Thymus (tissue), 11 donors: ENCODE measurements around the gene BMPR1B. TPM values are rescaled to one million over a fixed set of nuclear protein-coding genes. Genes with fewer than 3 reads are reported as not detected.

ENCODE experiments used
- DNase-seq, 9 donors: peaks; one replicate each; pipeline ENCODE4 v3.0.0-alpha.2; 2013; ENCODE audit warnings: low spot score in 9 of 9, low read depth in 6 of 9, missing footprints in 1 of 9
- H3K27ac ChIP-seq, 2 donors: one replicate each; pipeline ENCODE4 v1.5.1; 2013; ENCODE audit warnings: control low read depth in 1 of 2, low read depth in 1 of 2, low read length in 1 of 2, mild to moderate bottlenecking in 1 of 2, moderate library complexity in 1 of 2
- H3K27me3 ChIP-seq, 2 donors: one replicate each; pipeline ENCODE4 v1.5.1; 2013; ENCODE audit warnings: low read length in 1 of 2; ENCODE audit not compliant: control insufficient read depth in 2 of 2, insufficient read depth in 1 of 2
- H3K36me3 ChIP-seq, 2 donors: one replicate each; pipeline ENCODE4 v1.5.1; 2013; ENCODE audit warnings: low read length in 1 of 2, mild to moderate bottlenecking in 1 of 2, moderate library complexity in 1 of 2; ENCODE audit not compliant: control insufficient read depth in 2 of 2, insufficient read depth in 2 of 2
- H3K4me1 ChIP-seq, 2 donors: one replicate each; pipeline ENCODE4 v1.5.1; 2013; ENCODE audit warnings: low read length in 2 of 2; ENCODE audit not compliant: control insufficient read depth in 2 of 2, insufficient read depth in 2 of 2
- H3K4me3 ChIP-seq, 2 donors: one replicate each; pipeline ENCODE4 v1.5.1; 2013; ENCODE audit warnings: low read length in 2 of 2, control low read depth in 1 of 2, mild to moderate bottlenecking in 1 of 2
- H3K9me3 ChIP-seq, 2 donors: one replicate each; pipeline ENCODE4 v1.5.1; 2013; ENCODE audit warnings: low read length in 1 of 2, mild to moderate bottlenecking in 1 of 2; ENCODE audit not compliant: control insufficient read depth in 2 of 2, insufficient read depth in 1 of 2
- WGBS: extraction: QIAGEN DNeasy Blood & Tissue Kit; methylation state at CpG from one replicate; pipeline ENCODE4 v1.1.7; 2013; 5-methylcytosine and 5-hydroxymethylcytosine counted together
- polyA plus RNA-seq: library from polyadenylated mRNA; stranded (reverse); fragments of 200-250 nt; gene quantifications from one replicate; pipeline ENCODE4 v1.2.3, GENCODE V29; 2013
- total RNA-seq: library from RNA; stranded (reverse); fragments of 120-200 nt; gene quantifications from one replicate; pipeline ENCODE4 v1.2.4, GENCODE V29; 2013
- donor health status: healthy.

BMPR1B gene
- total and polyA plus RNA-seq, 2 donors, result 2.2 to 12.5 TPM

DNA sequence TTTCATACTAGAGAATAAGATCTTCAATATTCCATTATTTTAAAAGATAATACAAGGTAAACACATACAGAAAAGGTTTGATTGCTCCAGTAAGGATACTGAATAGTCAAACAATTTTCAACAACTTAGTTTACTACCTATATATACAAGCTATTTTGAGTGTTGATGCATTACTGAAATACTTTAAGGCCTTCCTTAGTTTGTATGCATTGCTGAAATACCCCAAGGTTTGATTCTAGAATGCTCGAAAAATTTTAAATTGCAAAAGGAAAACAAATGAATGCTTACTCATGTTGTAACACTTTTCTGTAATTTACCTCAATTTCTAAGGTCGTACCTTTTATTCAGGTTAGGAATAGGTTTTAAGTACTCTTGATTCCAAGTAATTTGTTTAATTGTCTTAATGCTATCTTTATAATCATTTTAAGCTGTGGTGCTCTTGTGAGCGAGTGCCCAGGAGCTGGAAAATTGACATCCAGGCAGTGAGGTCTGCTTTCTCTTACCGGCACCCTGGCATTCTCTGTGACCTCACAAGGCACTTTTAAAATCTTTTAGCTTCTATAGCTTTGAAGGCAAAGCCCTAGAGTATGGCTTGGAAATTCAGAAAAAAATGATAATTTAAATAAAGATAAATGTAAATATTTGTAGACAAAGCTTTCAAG lies 114.0 kb downstream of the BMPR1B start:
- no peak for DNase-seq
- Histone ChIP-seq H3K9me3 (no peaks in the 10 kb centered on the region), H3K4me1 (no peaks in the 10 kb centered on the region), H3K27ac (no peak overlapping the region), H3K27me3 (no peaks in the 10 kb centered on the region), H3K36me3 (no peaks in the 10 kb centered on the region), H3K4me3 (no peak overlapping the region)
- 85% methylated on average over 4 of the region's 4 CpGs for WGBS

DNA sequence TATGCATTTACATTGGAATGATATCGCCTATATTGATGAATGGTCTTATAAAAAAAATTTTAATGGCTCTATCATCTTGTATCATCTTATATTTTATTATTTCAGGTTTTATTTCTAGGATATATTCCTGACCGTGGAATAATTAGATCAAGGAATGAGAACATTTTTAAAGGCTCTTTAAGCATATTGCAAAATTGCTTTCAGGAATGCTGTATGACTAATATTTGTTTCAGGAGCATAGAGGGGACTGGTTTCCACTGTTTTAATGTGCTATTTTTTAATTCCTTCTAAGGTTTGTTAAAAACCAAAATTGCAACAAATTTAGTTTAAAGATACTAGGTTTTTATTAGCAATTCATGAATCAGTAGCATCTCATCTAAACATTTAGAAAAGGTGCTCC lies 120.2 kb downstream of the BMPR1B start:
- DNase-seq, result no peak
- H3K9me3 ChIP-seq, result no peaks in the 10 kb centered on the region
- H3K27ac ChIP-seq, result no peak overlapping the region
- 97% methylated on average over 2 of the region's 2 CpGs for WGBS
- H3K4me1 ChIP-seq, result no peaks in the 10 kb centered on the region
- H3K4me3 ChIP-seq, result no peak overlapping the region
- H3K36me3 ChIP-seq, result no peaks in the 10 kb centered on the region
- no peaks in the 10 kb centered on the region for H3K27me3 ChIP-seq

DNA sequence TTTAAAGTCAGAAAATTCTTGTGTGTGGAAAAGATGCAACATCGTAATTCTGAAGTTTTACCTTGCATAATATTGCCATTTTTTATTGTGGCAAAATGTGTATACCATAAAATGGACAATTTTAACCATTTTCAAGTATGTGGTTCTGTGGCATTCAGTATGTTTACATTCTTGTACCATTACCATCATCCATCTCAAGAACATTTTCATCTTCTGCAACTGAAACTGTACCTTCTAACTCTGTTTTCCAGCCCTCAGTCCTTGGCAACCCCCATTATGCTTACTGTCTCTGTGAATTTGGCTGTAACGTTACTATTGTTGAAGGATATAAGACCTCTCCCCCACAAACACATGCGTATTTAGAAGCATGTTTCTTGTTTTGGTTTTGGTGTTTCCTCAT lies 123.2 kb downstream of the BMPR1B start:
- Histone ChIP-seq H3K4me3 (no peak overlapping the region), H3K9me3 (no peaks in the 10 kb centered on the region), H3K4me1 (no peaks in the 10 kb centered on the region), H3K27ac (no peak overlapping the region), H3K27me3 (no peaks in the 10 kb centered on the region), H3K36me3 (no peaks in the 10 kb centered on the region)
- 99% methylated on average over 3 of the region's 3 CpGs for WGBS
- DNase-seq, result no peak

DNA sequence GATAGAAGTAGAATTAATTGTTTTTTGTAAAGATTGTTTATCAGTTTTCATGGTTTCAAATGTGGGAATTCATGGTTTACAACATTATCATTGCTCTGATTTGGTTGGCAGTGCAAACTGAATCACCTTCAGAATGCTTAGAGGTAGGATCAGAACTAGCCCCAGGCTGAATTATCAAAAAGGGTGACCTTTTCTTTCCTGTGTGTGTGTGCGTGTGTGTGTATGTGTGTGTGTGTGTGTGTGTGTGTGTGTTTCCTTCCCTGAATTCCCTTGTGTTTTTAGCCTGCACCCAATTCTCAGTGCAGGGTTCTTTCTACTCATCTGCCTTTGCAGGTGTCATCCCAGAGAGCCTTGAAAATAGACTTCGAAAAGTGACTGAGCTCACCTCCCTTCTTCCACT lies 125.0 kb downstream of the BMPR1B start:
- Histone ChIP-seq H3K27ac (no peak overlapping the region), H3K4me1 (no peaks in the 10 kb centered on the region), H3K36me3 (no peaks in the 10 kb centered on the region), H3K27me3 (no peaks in the 10 kb centered on the region), H3K4me3 (no peak overlapping the region), H3K9me3 (no peaks in the 10 kb centered on the region)
- DNase-seq, result no peak
- whole genome bisulfite sequencing, result 85% methylated on average over 2 of the region's 2 CpGs

DNA sequence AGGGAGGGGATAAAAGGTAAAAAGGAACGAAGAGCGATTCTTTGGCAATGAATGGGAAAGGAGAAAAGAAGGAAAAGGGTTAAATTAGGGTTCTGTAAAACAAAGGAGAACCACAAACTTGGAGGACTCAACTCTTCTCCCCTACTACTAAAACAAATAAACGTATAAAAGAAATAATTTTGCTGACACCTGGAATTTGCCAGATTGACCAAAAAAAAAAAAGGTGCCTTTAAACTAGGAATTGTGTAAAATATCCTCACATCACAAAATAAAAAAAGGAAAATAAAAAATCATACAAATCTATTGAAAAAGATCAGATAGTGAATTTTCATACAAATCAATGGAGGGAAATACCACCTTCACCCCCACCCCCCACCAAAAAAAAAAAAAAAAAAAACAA lies 129.3 kb downstream of the BMPR1B start:
- Histone ChIP-seq H3K36me3 (no peaks in the 10 kb centered on the region), H3K4me1 (no peaks in the 10 kb centered on the region), H3K27ac (no peak overlapping the region), H3K9me3 (no peaks in the 10 kb centered on the region), H3K27me3 (no peaks in the 10 kb centered on the region), H3K4me3 (no peak overlapping the region)
- WGBS, result 93% methylated on average over 3 of the region's 3 CpGs
- no peak for DNase-seq

DNA sequence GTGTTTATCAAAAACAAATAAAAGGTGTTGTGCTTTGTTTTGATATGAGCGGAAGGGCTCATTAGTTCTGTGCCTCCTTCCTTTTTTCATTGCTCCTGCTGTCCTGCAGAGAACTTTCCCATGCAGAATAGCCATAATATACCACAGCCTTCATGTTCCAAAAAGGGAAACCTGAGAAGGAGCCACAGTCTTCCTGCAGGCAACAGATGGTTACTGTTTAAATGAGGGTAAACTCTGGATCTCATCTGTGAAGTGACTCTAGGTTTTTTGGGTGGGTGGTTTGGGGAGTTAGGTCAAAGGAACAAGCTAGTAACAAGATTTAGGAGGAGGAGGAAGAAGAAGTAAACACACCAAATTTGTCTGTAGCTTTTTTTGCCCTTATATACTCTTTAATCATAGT lies 131.8 kb downstream of the BMPR1B start:
- Histone ChIP-seq H3K36me3 (no peaks in the 10 kb centered on the region), H3K27me3 (no peaks in the 10 kb centered on the region), H3K4me1 (no peaks in the 10 kb centered on the region), H3K27ac (no peak overlapping the region), H3K9me3 (no peaks in the 10 kb centered on the region), H3K4me3 (no peak overlapping the region)
- DNase-seq, result no peak
- WGBS, result 96% methylated on average over 1 of the region's 1 CpG

DNA sequence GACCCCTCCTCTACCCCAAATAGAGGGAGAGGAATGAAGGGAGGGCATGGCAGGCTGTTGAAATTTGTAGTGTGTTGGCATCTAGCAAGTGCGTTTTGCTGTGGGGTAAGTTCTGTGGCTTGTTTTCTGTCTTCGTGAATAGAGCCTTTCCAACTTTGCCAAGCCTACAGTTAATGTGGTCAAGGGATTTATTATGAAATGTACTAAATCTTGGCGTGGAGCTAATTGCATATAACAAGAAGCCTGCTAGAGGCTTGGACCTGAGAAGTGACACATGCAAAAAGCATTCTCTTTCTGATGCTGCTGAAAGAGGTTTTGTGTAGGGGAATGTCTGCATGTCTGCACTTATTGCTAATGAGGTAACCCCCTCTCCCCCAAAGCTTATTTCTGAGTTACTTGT lies 132.2 kb downstream of the BMPR1B start:
- Histone ChIP-seq H3K4me3 (no peak overlapping the region), H3K27me3 (no peaks in the 10 kb centered on the region), H3K27ac (no peak overlapping the region), H3K9me3 (no peaks in the 10 kb centered on the region), H3K4me1 (no peaks in the 10 kb centered on the region), H3K36me3 (no peaks in the 10 kb centered on the region)
- no peak for DNase-seq
- 97% methylated on average over 3 of the region's 3 CpGs for WGBS

DNA sequence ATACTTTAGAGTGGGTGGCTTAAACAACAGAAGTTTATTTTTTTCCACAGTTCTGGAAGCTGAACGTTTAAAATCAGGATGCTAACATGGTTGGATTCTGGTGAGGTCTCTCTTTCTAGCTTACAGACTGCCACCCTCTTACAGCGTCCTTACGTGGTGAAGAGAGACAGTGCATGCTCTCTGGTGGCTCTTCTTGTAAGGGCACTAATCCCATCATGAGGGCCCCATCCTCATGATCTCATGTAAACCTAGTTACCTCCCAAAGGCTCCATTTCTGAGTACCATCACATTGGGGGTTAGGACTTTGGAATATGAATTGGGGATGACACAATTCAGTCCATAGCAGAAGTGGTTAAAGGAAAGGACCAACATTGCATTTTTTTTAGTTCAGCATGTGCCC lies 132.8 kb downstream of the BMPR1B start:
- Histone ChIP-seq H3K27me3 (no peaks in the 10 kb centered on the region), H3K27ac (no peak overlapping the region), H3K9me3 (no peaks in the 10 kb centered on the region), H3K4me1 (no peaks in the 10 kb centered on the region), H3K36me3 (no peaks in the 10 kb centered on the region), H3K4me3 (no peak overlapping the region)
- WGBS, result 98% methylated on average over 3 of the region's 3 CpGs
- no peak for DNase-seq

DNA sequence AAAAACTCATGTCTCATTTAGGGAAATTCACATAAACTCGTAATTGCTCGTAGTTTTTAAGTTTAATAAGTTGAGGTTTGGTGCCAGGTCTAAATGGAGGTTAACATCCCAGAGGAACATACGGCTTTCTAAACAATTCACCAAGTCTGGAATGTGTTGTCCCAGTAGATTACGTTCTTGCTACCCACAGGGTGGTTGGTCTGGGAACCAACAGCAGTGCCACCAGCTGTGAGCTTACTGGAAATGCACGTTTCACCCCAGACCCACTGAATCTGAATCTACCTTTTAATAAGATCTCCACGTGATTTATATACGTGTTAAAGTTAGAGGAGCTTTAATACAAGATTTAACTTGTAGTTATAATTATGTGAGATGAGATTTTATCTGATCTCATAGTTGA lies 134.3 kb downstream of the BMPR1B start:
- Histone ChIP-seq H3K27me3 (no peaks in the 10 kb centered on the region), H3K36me3 (no peaks in the 10 kb centered on the region), H3K9me3 (no peaks in the 10 kb centered on the region), H3K27ac (no peak overlapping the region), H3K4me1 (no peaks in the 10 kb centered on the region), H3K4me3 (no peak overlapping the region)
- WGBS, result 95% methylated on average over 7 of the region's 7 CpGs
- DNase-seq, result no peak

DNA sequence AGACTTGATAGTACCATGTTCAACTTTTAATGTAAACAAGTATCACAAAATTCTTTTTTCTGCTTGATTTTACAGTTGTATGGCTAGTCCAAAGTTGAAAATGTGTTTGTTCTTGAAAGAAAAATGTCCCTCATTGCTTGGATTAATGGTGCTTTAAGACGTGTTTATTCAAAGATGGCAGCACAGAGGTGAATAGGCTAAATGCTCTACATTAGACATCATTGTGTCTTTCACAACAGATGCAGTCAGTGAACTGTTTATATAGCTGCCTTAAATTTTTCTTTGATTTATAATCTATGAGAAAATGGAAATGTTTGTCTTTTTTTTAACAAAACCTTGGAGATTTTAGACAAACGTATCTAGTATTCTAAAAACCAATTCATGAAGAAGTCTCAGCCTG lies 137.3 kb downstream of the BMPR1B start:
- Histone ChIP-seq H3K36me3 (no peaks in the 10 kb centered on the region), H3K27me3 (no peaks in the 10 kb centered on the region), H3K9me3 (no peaks in the 10 kb centered on the region), H3K27ac (no peak overlapping the region), H3K4me3 (no peak overlapping the region), H3K4me1 (no peaks in the 10 kb centered on the region)
- 98% methylated on average over 2 of the region's 2 CpGs for WGBS
- DNase-seq, result no peak
